ENCODE measurements around the gene HOXC9. TPM values are rescaled to one million over a fixed set of nuclear protein-coding genes. Genes with fewer than 3 reads are reported as not detected.

Gene HOXC9
- total RNA-seq, 1 experiment from 2014 or later: 9.6 TPM

GRCh38 chr12:54001283-54002187, 1.6 kb downstream of the HOXC9 start:
- peak in 1 of 2 experiments; percentile 43 for DNase-seq (ENCODE audit: low read depth in 1 of 2, low spot score in 2 of 2)
- Histone ChIP-seq H3K27ac (peak overlapping the region; percentile 89), H3K9me3 (replicated peaks) (no peaks in the 10 kb centered on the region), H3K4me1 (replicated peaks) (peaks cover 50% of the 10 kb centered on the region), H3K4me3 (peak overlapping the region; percentile 71), H3K27me3 (replicated peaks) (no peaks in the 10 kb centered on the region), H3K36me3 (0 out of 2 replicates have a peak, but pooled peaks cover 5% of the 10 kb centered on the region)

GRCh38 chr12:54002278-54002914, 2.4 kb downstream of the HOXC9 start:
- DNase-seq (ENCODE audit: low read depth in 1 of 2, low spot score in 2 of 2): peak in 1 of 2 experiments; percentile 62
- Histone ChIP-seq H3K4me3 (peak overlapping the region; percentile 71), H3K36me3 (0 out of 2 replicates have a peak, but pooled peaks cover 5% of the 10 kb centered on the region), H3K9me3 (replicated peaks) (no peaks in the 10 kb centered on the region), H3K4me1 (replicated peaks) (peaks cover 44% of the 10 kb centered on the region), H3K27ac (peak overlapping the region; percentile 22; the same call in 1 of the 2 replicates), H3K27me3 (replicated peaks) (no peaks in the 10 kb centered on the region)

GRCh38 chr12:54002915-54003389, 3.0 kb downstream of the HOXC9 start:
- Histone ChIP-seq H3K4me1 (replicated peaks) (peaks cover 44% of the 10 kb centered on the region), H3K27ac (no peak overlapping the region; the same call in 1 of the 2 replicates), H3K4me3 (no peak overlapping the region; the same call in 1 of the 2 replicates), H3K36me3 (0 out of 2 replicates have a peak, but pooled peaks cover 5% of the 10 kb centered on the region), H3K9me3 (replicated peaks) (no peaks in the 10 kb centered on the region), H3K27me3 (replicated peaks) (no peaks in the 10 kb centered on the region)
- no peak for DNase-seq (ENCODE audit: low read depth in 1 of 2, low spot score in 2 of 2)

GRCh38 chr12:54003625-54004024, 3.7 kb downstream of the HOXC9 start:
- H3K9me3 ChIP-seq (replicated peaks): no peaks in the 10 kb centered on the region
- peak overlapping the region; percentile 30; the same call in 1 of the 2 replicates for H3K27ac ChIP-seq
- H3K27me3 ChIP-seq (replicated peaks): no peaks in the 10 kb centered on the region
- peaks cover 40% of the 10 kb centered on the region for H3K4me1 ChIP-seq (replicated peaks)
- no peak for DNase-seq (ENCODE audit: low read depth in 1 of 2, low spot score in 2 of 2)
- no peak overlapping the region for H3K4me3 ChIP-seq
- 0 out of 2 replicates have a peak, but pooled peaks cover 5% of the 10 kb centered on the region for H3K36me3 ChIP-seq

- H3K9me3 ChIP-seq (replicated peaks): no peaks in the 10 kb centered on the region
- H3K27ac ChIP-seq: peak overlapping the region; percentile 48
- DNase-seq (ENCODE audit: low read depth in 1 of 2, low spot score in 2 of 2): no peak
- H3K36me3 ChIP-seq: 0 out of 2 replicates have a peak, but pooled peaks cover 5% of the 10 kb centered on the region
- no peaks in the 10 kb centered on the region for H3K27me3 ChIP-seq (replicated peaks)
- peaks cover 36% of the 10 kb centered on the region for H3K4me1 ChIP-seq (replicated peaks)
- peak overlapping the region; percentile 21 for H3K4me3 ChIP-seq
These were observed 4.3 kb downstream of the HOXC9 start for GRCh38 chr12:54004063-54004840.

GRCh38 chr12:54004841-54005530, 5.0 kb downstream of the HOXC9 start:
- Histone ChIP-seq H3K27me3 (replicated peaks) (no peaks in the 10 kb centered on the region), H3K9me3 (replicated peaks) (no peaks in the 10 kb centered on the region), H3K4me1 (replicated peaks) (peaks cover 43% of the 10 kb centered on the region), H3K36me3 (0 out of 2 replicates have a peak, but pooled peaks cover 5% of the 10 kb centered on the region), H3K27ac (peak overlapping the region; percentile 48), H3K4me3 (peak overlapping the region; percentile 21)
- DNase-seq (ENCODE audit: low read depth in 1 of 2, low spot score in 2 of 2): peak in 1 of 2 experiments; percentile 57

GRCh38 chr12:54005531-54005852, 5.5 kb downstream of the HOXC9 start:
- DNase-seq (ENCODE audit: low read depth in 1 of 2, low spot score in 2 of 2): no peak
- peak overlapping the region; percentile 21 for H3K4me3 ChIP-seq
- H3K4me1 ChIP-seq (replicated peaks): peaks cover 48% of the 10 kb centered on the region
- no peaks in the 10 kb centered on the region for H3K27me3 ChIP-seq (replicated peaks)
- peak overlapping the region; percentile 48 for H3K27ac ChIP-seq
- 0 out of 2 replicates have a peak, but pooled peaks cover 5% of the 10 kb centered on the region for H3K36me3 ChIP-seq
- H3K9me3 ChIP-seq (replicated peaks): no peaks in the 10 kb centered on the region

- Histone ChIP-seq H3K4me1 (replicated peaks) (peaks cover 48% of the 10 kb centered on the region), H3K9me3 (replicated peaks) (no peaks in the 10 kb centered on the region), H3K4me3 (peak overlapping the region; percentile 21), H3K36me3 (0 out of 2 replicates have a peak, but pooled peaks cover 5% of the 10 kb centered on the region), H3K27me3 (replicated peaks) (no peaks in the 10 kb centered on the region), H3K27ac (peak overlapping the region; percentile 48; the same call in 1 of the 2 replicates)
- peak; percentile 86 to 88 for DNase-seq (ENCODE audit: low read depth in 1 of 2, low spot score in 2 of 2)
These were observed 6.0 kb downstream of the HOXC9 start for GRCh38 chr12:54005853-54006558.

- H3K9me3 ChIP-seq (replicated peaks): no peaks in the 10 kb centered on the region
- H3K27ac ChIP-seq: no peak overlapping the region
- peak overlapping the region; percentile 21 for H3K4me3 ChIP-seq
- peak in 1 of 2 experiments; percentile 14 for DNase-seq (ENCODE audit: low read depth in 1 of 2, low spot score in 2 of 2)
- 0 out of 2 replicates have a peak, but pooled peaks cover 5% of the 10 kb centered on the region for H3K36me3 ChIP-seq
- peaks cover 48% of the 10 kb centered on the region for H3K4me1 ChIP-seq (replicated peaks)
- H3K27me3 ChIP-seq (replicated peaks): no peaks in the 10 kb centered on the region
These were observed 6.7 kb downstream of the HOXC9 start for GRCh38 chr12:54006559-54007220.

- H3K4me3 ChIP-seq: no peak overlapping the region
- peak in 1 of 2 experiments; percentile 19 for DNase-seq (ENCODE audit: low read depth in 1 of 2, low spot score in 2 of 2)
- H3K27ac ChIP-seq: no peak overlapping the region
- H3K27me3 ChIP-seq (replicated peaks): no peaks in the 10 kb centered on the region
- no peaks in the 10 kb centered on the region for H3K9me3 ChIP-seq (replicated peaks)
- H3K36me3 ChIP-seq: 0 out of 2 replicates have a peak, but pooled peaks cover under 1% of the 10 kb centered on the region
- peaks cover 57% of the 10 kb centered on the region for H3K4me1 ChIP-seq (replicated peaks)
These were observed 7.7 kb downstream of the HOXC9 start for GRCh38 chr12:54007538-54008259.

GRCh38 chr12:54008260-54008552, 8.2 kb downstream of the HOXC9 start:
- Histone ChIP-seq H3K4me1 (replicated peaks) (peaks cover 62% of the 10 kb centered on the region), H3K27ac (no peak overlapping the region), H3K4me3 (no peak overlapping the region)

More at GRCh38 chr12:54008260-54008552, 8.2 kb downstream of the HOXC9 start:
- H3K36me3 ChIP-seq: no peaks in the 10 kb centered on the region
- no peaks in the 10 kb centered on the region for H3K9me3 ChIP-seq (replicated peaks)
- no peaks in the 10 kb centered on the region for H3K27me3 ChIP-seq (replicated peaks)
- no peak for DNase-seq (ENCODE audit: low read depth in 1 of 2, low spot score in 2 of 2)

All from SJSA1 (cell line).